GM18861 (cell line): Measurements from ENCODE around the gene RAN.
"Not testable (repeated sequence)": the region's sequence is repeated elsewhere in the genome, so short reads cannot be mapped to it uniquely, and the experiment has no call there.

Experiments
- ATAC-seq: cut with Tn5 transposase; IDR thresholded peaks from one replicate; pipeline ENCODE4 v1.9.1; 2021; ENCODE audit not compliant: unreplicated experiment

The RAN gene

DNA sequence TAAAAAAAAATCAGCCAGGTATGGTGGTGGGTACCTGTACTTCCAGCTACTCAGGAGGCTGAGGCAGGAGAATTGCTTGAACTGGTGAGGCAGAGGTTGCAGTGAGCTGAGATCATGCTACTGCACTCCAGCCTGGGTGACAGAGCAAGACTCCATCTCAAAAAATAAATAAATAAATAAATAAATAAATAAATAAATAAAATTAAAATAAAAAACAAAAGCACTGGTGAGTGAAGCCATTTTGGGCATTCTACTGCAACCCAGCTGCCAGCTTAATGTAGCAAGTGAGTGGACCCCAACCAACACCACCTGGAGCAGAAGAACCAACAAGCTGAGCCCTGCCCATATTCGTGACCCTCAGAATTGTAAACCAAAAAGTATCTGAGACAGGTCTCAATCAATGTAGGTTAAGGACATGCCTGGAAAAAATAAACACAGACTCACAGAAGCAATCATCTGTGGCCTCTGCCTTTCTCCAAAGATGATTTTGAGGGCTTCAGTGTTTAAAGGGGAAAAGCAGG is 23.0 kb upstream of the RAN start:
- ATAC-seq, result not testable (repeated sequence)

DNA sequence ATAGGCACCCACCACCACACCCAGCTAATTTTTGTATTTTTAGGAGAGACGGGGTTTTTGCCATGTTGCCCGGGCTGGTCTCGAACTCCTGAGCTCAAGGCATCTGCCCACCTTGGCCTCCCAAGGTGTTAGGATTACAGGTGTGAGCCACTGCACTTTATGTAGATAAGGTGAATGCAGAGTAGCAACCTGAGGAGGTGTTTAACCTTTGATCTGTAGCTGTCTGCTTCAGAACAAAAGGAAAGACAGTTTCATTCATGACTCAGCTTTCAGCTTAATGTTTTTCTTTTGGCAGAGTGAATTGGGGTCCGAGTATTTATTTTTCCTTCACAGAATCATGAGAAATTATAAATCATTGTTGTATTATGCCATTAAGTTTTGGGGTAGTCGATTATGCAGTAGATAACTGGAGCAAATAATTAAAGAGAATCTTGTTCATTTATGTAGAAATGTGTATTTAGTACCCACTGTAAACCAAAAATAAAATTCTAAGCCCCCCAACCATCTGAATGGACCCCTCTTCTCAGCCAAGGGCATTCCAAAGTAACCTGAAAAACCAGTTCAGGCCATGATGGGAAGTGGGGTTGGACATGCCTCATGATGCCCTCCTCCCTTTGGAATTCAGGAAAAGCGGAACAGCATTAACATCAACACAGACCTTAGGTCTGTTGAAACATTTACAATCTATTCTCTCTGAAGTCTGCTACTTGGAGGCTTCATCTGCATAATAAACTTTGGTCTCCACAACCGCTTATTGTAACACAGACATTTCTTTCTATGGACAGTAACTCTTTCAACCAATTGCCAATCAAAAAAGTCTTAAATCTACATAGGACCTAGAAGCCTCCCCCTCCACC is 22.1 kb upstream of the RAN start:
- ATAC-seq, result no peak

DNA sequence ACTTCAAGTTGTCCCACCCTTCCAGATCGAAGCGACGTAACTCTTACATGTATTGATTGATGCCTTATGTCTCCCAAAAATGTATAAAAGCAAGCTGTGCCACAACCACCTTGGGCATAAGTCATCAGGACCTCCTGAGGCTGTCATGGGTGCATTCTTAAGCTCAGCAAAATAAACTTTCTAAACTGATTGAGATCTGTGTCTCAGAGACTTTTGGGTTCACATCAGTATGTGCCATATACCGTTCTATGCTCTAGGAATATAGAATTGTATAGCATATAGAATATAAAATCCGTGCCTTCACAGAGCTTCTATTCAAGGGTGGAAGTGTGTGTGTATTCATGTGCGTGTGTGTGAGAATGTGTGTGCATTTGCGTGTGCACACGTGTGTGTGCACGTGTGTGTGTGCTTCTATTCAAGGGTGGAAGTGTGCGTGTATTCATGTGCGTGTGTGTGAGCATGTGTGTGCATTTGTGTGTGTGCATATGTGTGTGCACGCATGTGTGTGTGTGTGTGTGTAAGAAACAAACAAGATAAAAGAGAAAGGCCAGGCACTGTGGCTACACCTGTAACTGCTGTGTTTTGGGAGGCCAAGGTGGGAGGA is 21.3 kb upstream of the RAN start:
- ATAC-seq, result no peak

DNA sequence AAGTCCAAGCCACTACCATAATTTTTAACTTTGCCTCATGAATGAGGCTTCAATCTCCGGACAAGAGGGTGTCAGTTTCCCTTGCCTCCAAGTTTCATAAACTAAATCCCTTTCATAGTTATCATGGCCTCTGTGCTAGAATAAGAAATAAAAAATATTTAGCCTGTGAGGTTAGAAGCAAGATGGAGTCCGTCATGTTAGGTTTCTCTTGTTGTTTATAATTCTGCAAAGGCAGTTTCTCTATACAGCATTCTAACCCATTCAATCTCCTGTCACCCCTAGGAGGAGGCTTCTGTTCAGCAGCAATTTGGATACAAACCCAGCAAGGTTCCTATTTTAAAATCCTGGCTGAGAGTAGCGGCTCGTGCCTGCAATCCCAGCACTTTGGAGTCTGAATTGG is 15.8 kb upstream of the RAN start:
- no peak for ATAC-seq

DNA sequence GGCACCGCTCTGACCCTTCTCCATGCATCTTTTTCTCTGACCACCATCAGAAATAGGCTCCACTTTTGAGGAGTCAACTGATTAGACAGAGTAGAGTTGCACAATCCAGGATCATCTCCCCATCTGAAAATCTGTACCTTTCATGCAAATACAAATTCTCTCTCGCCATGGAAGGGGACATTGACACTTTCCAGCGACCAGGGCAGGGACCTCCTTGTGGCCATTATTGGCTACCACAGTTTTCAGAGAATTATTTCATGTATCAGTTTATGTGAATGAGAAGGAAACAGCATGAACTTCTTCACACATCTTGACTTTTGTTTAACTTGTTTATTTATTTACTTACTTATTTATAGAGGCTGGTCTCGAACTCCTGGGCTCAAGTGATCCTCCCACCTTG is 13.8 kb upstream of the RAN start:
- no peak for ATAC-seq

DNA sequence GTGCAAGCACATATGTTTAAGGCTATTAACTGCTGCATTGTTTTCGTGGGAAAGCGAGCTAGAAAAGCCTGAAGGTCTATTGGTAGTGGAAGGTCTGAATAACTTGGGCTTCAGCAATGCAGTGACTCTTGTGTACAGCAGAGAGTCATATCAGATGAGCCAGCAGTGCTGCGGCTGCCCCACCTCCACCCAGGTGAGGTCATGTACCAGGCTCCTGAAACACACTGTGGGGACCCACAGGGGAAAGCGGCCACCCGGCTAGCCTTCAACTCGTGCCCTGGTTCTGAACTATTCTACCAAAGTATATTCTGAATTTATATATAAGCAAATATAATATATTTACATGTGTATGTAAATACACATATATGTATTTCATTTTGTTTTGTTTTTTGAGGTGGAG is 12.7 kb upstream of the RAN start:
- ATAC-seq, result no peak

DNA sequence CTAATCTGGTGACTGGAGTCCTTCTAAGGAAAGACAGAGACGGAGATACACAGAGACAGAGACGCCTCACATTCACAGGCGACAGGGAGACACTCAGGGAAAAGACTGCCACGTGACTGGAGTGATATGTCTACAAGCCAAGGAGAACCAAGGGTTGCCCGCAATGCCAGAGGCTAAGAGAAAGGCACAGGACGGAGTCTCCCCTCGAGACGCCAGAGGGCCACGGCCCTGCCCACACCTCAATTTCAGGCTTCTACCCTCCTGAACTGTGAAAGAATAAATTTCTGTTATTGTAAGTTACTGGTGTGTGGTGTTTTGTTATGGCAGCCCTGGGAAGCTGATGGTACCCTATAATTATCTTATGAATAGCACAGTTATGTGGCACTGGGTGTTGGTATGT is 11.6 kb upstream of the RAN start:
- no peak for ATAC-seq

DNA sequence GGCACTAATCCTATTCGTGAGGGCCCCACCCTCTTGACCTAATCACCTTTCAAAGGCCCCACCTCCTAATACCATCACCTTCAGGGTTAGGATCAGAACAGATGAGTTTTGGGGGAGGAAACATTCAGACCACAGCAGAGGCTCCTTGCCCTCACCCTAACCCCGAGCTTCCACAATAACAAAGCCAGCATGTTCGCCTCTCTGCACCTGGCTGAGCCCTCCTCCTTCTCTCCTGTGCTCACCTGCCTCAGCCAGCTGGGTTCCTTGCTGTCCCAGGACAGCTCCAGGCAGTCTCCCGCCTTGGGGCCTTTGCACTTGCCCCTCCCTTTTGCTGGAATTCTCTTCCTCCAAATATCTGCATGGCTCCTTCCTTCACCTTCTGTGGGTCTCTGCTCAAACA is 9.7 kb upstream of the RAN start:
- no peak for ATAC-seq

DNA sequence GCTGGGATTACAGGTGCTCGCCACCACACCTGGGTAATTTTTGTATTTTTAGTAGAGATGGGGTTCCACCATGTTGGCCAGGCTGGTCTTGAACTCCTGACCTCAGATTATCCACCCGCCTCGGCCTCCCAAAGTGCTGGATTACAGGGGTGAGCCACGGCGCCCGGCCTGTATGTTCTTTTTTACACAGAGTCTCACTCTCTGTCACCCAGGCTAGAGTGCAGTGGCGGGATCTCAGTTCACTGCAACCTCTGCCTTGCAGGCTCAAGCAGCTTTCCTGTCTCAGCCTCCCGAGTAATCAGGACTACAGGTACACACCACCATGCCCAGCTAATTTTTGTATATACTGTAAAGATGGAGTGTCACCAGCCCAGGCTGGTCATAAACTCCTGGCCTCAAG is 9.1 kb upstream of the RAN start:
- not testable (repeated sequence) for ATAC-seq

DNA sequence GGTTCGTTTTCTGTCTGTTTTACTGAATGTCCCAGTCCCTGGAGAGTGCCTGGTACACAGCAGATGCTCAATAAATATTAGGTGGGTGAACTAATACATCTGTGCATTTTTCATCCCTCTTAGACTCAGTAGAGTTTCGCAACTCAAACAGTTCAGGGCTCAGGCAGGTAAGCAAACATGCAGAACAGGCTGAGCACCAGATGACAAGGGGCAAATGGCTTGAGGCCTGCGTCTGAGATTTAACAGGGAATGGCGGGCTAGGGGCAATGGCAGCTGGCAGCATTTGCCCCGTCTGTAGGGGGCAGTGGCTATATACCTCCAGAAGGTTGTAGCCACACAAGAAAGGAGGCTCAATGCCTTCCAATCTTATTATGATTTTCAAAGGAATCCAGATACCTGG is 8.6 kb upstream of the RAN start:
- no peak for ATAC-seq

DNA sequence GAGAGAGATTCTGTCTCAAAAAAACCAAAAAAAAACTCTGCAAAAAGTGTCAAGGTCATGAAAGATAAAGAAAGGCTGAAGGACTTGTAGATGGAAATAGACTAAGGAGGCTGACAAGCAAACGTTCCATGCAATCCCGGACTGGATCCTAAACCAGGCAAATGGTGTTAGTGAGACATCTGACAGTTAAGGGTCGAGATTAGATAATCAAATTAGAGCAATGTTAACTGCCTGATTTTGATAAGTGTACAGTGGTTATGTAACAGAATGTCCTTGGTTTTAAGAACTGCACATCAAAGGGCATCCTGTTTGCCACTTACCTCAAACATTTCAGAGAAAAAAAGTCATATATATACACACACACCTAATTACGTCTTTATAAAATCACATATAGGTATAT is 3.5 kb upstream of the RAN start:
- ATAC-seq, result no peak

DNA sequence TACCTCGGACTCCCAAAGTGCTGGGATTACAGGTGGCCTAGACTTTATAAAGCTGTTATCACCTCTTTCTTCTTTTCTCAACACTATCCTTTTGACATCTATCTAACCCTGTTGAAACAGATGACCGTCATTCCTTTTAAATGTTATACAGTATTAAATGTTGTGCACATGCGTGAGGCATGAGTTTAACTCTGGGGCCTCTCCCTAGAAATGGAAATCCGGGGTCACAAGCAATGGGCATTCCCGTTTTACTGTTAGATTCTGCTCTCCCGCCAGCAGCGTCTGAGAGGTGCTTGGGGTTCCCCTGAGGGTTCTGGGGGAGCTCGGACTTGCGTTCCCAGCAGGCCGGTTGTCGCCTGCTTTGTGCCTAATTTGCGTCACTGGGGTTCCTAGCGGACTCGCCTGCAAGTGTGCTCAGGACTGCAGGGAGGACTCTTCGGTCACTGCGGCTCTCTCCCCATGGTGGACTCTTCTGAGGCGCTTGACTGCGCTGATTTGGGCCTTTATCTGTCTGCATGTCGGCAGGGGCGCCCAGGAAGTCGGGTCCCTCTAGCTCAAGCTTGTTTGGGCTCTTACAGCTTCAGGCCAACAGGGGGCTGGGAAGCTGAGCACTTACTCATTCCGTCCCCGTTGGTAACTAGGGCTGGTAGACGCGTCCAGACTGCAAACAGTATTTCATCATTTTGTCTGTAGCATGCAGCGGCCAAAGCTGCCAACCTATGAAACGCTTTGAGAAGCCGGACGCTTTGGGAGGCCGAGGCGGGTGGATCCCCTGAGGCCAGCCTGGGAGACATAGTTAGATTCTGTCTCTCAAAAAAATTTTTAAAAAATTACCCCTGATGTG is 1.2 kb upstream of the RAN start:
- peak; percentile 63 for ATAC-seq

DNA sequence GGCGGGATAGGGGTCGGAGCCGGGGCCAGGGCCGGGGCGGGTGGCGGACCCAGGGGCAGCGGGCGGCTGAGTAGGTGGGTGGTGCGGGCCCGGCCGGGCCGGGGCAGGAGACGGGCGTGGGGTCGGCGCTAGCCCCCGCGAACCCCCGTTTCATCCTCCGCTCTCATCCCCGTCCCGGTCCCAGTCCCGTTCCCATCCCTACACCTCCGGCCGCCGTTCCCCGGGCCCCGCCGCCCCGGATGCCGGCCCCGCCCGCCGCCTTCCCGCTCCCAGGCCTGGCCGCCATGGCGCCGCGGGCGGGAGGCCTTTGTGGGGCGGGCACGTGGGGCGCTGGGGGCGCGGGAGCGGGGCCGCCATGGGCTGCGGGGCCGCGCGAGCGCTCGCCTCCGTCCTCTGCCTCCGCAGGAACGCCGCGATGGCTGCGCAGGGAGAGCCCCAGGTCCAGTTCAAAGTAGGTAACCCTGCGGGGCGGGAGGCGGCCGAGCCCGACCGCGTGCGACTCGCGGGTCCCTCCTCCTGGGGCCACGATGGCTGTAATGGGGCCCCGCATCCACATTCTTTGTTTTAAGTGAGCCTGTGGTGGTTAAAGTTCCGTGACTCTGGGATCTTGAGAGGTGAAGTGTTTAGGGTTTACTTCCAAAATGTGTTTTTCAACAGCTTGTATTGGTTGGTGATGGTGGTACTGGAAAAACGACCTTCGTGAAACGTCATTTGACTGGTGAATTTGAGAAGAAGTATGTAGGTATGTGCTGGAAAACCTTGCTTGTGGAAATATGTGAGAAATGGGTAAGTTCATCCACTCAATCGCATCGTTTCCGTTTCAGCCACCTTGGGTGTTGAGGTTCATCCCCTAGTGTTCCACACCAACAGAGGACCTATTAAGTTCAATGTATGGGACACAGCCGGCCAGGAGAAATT is 572 bp downstream of the RAN start:
- ATAC-seq, result peak; percentile 7

DNA sequence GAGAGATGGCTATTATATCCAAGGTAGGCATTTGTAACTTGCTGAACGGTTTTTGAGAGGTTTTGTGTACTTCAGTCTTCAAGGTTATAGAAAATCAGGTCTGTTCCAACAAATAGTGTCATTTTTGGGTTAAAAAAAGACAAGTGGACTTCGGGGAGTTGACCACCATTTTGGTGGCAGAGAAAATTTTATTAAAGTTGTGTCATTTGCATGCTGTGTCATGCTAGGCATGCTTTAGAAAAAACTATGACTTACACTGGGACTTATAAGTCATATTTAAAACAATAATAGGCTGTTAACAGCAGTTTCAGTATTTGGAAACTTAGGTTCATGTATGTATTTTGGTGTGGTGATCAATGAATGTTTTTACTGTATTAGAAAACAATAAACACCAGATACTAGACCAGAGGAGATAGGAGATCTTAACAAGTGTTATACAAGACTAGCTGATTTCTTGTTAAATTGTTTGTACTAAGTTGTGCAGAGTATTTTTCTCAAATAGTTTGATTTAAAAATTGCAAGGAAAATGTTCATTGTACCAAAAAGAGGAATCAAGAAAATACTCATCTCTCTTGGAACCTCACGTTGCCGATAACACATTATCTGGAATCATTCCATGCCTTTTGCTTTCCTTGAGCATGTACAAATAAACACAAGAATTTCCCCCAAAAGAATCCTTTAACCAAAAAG is 1.4 kb downstream of the RAN start:
- ATAC-seq, result no peak

DNA sequence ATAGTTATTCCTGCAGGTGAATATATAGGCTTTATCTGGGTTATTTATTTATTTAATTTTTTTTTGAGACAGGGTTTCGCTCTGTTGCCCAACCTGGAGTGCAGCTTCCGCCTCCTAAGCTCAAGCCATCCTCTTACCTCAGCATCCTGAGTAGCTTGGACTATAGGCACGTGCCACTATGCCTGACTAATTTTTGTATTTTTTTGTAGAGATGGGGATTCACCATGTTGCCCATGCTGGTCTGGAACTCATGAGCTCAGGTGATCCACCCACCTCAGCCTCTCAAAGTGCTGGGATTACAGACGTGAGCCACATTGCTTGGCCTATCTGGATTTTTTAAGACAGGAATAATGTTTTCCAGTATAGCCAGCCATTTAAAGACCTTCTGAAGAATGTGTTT is 2.0 kb downstream of the RAN start:
- ATAC-seq, result no peak

DNA sequence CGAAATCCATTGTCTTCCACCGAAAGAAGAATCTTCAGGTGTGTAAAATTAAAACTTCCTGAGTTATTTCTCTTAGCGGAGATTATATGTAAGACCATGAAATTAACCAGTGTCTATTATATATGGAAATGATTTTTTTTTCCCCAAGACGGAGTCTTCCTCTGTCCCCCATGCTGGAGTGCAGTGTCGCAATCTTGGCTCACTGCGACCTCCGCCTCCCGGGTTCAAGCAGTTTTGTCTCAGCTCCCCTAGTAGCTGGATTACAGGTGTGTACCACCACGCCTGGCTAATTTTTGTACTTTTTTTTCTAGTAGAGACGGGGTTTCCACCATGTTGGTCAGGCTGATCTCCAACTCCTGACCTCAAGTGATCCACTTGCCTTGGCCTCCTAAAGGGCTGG is 2.8 kb downstream of the RAN start:
- no peak for ATAC-seq

DNA sequence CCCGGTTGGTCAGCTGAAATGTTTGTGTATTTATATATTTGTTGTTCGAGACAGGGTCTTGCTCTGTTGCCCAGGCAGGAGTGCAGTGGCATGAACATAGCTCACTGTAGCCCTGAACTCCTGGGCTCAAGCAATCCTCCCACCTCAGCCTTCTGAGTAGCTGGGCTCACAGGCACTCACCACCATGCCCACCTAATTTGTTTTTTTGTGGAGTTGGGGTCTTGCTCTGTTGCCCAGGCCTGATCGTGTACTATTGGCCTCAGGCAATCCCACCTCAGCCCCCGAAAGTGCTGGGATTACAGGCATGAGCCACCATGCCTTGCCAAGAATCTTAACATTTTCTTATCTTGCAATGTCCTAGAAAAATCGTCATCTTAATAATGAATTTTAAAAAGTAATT is 3.3 kb downstream of the RAN start:
- no peak for ATAC-seq

DNA sequence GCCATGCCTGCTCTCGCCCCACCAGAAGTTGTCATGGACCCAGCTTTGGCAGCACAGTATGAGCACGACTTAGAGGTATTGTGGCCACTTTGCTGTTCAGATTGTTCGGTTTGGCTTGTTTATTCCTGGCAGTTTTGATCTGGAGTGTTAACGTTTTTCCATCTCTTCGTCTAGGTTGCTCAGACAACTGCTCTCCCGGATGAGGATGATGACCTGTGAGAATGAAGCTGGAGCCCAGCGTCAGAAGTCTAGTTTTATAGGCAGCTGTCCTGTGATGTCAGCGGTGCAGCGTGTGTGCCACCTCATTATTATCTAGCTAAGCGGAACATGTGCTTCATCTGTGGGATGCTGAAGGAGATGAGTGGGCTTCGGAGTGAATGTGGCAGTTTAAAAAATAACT is 3.8 kb downstream of the RAN start:
- ATAC-seq, result not testable (repeated sequence)

DNA sequence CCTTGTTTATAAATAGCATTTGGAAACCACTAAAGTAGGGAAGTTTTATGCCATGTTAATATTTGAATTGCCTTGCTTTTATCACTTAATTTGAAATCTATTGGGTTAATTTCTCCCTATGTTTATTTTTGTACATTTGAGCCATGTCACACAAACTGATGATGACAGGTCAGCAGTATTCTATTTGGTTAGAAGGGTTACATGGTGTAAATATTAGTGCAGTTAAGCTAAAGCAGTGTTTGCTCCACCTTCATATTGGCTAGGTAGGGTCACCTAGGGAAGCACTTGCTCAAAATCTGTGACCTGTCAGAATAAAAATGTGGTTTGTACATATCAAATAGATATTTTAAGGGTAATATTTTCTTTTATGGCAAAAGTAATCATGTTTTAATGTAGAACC is 4.4 kb downstream of the RAN start:
- no peak for ATAC-seq

DNA sequence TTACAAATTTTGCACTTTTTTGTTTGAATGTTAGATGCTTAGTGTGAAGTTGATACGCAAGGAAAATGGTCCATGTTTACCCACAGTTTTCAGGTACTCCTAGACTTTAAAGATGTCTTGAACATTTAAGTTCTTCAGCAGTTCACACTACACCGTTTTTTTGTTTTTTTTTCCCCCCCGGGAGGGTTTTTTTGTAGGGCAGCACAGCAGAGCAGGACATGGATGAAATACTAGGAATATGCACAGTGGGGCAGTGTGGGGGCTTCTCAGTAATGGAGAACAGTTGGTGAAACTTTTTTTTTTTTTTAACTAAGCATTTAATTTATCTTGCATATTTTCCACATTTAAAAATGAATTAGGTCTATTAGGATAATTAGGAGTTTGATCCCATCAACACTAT is 4.9 kb downstream of the RAN start:
- no peak for ATAC-seq
